Sigmoid colon (tissue), 7 donors: ENCODE results near the gene PIGX. TPM values are rescaled to one million over a fixed set of nuclear protein-coding genes. Genes with fewer than 3 reads are reported as not detected.

Source experiments
- DNase-seq: peaks from one replicate; pipeline ENCODE4 v3.0.0-alpha.2; 2019
- H3K27ac ChIP-seq, 4 donors: fragments of 200-600 bp; sonication (generic); one replicate each; pipeline ENCODE4 v1.5.1; 2016 to 2019; ENCODE audit warnings: mild to moderate bottlenecking in 1 of 4
- H3K27me3 ChIP-seq, 3 donors: fragments of 200-600 bp; sonication (generic); one replicate each; pipeline ENCODE4 v1.5.1; 2019; ENCODE audit warnings: mild to moderate bottlenecking in 1 of 3
- H3K36me3 ChIP-seq, 4 donors: fragments of 200-600 bp; sonication (generic); one replicate each; pipeline ENCODE4 v1.5.1; 2016 to 2019
- H3K4me1 ChIP-seq, 4 donors: fragments of 200-600 bp; sonication (generic); one replicate each; pipeline ENCODE4 v1.5.1; 2017 to 2019
- H3K4me3 ChIP-seq, 4 donors: fragments of 200-600 bp; sonication (generic); one replicate each; pipeline ENCODE4 v1.5.1; 2017 to 2019; ENCODE audit warnings: mild to moderate bottlenecking in 2 of 4, moderate library complexity in 1 of 4
- H3K9me3 ChIP-seq, 4 donors: fragments of 200-600 bp in 3 of 4; sonication (generic) in 3 of 4; one replicate each; pipeline versions ENCODE4 v1.5.1 to v1.6.1; 2013 to 2019
- CTCF ChIP-seq, 4 experiments: fragments of 450-650 bp in 3 of 4; fragments of 200-600 bp in 1 of 4; IDR thresholded peaks; one replicate each; pipeline ENCODE4 v1.5.1; 2016 to 2019; ENCODE audit warnings: antibody characterized with exemption in 4 of 4, mild to moderate bottlenecking in 3 of 4, moderate library complexity in 2 of 4
- EP300 ChIP-seq, 4 donors: sonication (generic); formaldehyde crosslinking; IDR thresholded peaks; one replicate each; pipeline ENCODE4 v1.6.1; 2017; ENCODE audit warnings: antibody characterized with exemption in 4 of 4
- POLR2A ChIP-seq, 2 donors: fragments of 450-650 bp; IDR thresholded peaks; one replicate each; pipeline ENCODE4 v1.6.1; 2016; ENCODE audit warnings: antibody characterized with exemption in 2 of 2, mild to moderate bottlenecking in 2 of 2, moderate library complexity in 2 of 2
- POLR2AphosphoS5 ChIP-seq, 4 donors: sonication (generic); formaldehyde crosslinking; IDR thresholded peaks; one replicate each; pipeline ENCODE4 v1.6.1; 2017; ENCODE audit warnings: antibody characterized with exemption in 4 of 4
- WGBS, 2 donors: extraction: QIAGEN DNeasy Blood & Tissue Kit; methylation state at CpG; one replicate each; pipeline ENCODE4 v1.1.7; 2013; 5-methylcytosine and 5-hydroxymethylcytosine counted together
- intact Hi-C: fragments of 100-400 bp; cut with DNase I; formaldehyde crosslinking; loops from one replicate; pipeline ENCODE4 v1.15.1; 2023
- polyA plus RNA-seq, 3 donors: library from polyadenylated mRNA; stranded (reverse); fragments of 200-250 nt; gene quantifications; one replicate each; pipeline ENCODE4 v1.2.3, GENCODE V29; 2013
- total RNA-seq, 4 donors: library from RNA; depleted of rRNA; stranded (reverse); fragments of >200 nt; gene quantifications; one replicate each; pipeline ENCODE4 v1.1.0, GENCODE V29; 2016
- donor health status: healthy with polysubstance abuse.
- donor health status: Bipolar disorder and iron deficiency.
- donor health status: healthy.

The PIGX gene
- total RNA-seq (10 to 100 TPM; 20.9 to 41.0 (median 27.8) TPM), polyA plus RNA-seq (10 to 100 TPM in 2 of 3 donors, 1 to 10 TPM in 1; 9.6 to 15.6 (median 14.1) TPM)

GRCh38 chr3:196711838-196712513, at the start of gene PIGX, which contains the start of gene CEP19:
TSS of gene PIGX (plus strand) at chr3:196712377.
TSS of gene CEP19 (minus strand) at chr3:196712250. CDS start at chr3:196708657, 3,593 bp downstream.
- Histone ChIP-seq H3K36me3 (no peaks in the 10 kb centered on the region), H3K4me1 (peaks cover 0 to 22% (median 17%) of the 10 kb centered on the region in 4 donors), H3K9me3 (no peaks in the 10 kb centered on the region), H3K27me3 (no peaks in the 10 kb centered on the region), H3K4me3 (peak within 1 kb of the TSS; percentile 62 to 81 (median 72)), H3K27ac (peak within 1 kb of the TSS; percentile 84 to 97 (median 94))
- WGBS, 2 donors: 0% methylated on average over 68 of the region's 68 CpGs
- intact Hi-C loops: loop anchor here (1.0 to 10.0 kb wide), 3 partner anchors 28 to 233 kb away; partner anchors contain the start of genes NCBP2 and SENP5
- TF ChIP-seq POLR2AphosphoS5 (IDR thresholded peaks at IDR 0.05): peak; percentile 71 to 82 (median 78)
- TF ChIP-seq CTCF (IDR thresholded peaks at IDR 0.05): no peak
- TF ChIP-seq POLR2A (IDR thresholded peaks at IDR 0.05): no peak
- no peak for TF ChIP-seq EP300 (IDR thresholded peaks at IDR 0.05)
- DNase-seq: peak; percentile 90

- intact Hi-C loops: no loop called here
- H3K36me3 ChIP-seq: peaks cover 0 to 6% (median 0%) of the 10 kb centered on the region in 4 donors
- H3K27ac ChIP-seq: no peak overlapping the region
- TF ChIP-seq EP300 (IDR thresholded peaks at IDR 0.05) (no peak), CTCF (IDR thresholded peaks at IDR 0.05) (no peak), POLR2A (IDR thresholded peaks at IDR 0.05) (no peak), POLR2AphosphoS5 (IDR thresholded peaks at IDR 0.05) (no peak)
- no peaks in the 10 kb centered on the region for H3K27me3 ChIP-seq
- 73 to 80% methylated on average over 15 of the region's 15 CpGs for WGBS, 2 donors
- no peak for DNase-seq
- H3K4me1 ChIP-seq: peaks cover 0 to 3% (median 0%) of the 10 kb centered on the region in 4 donors
- H3K4me3 ChIP-seq: no peak overlapping the region
- H3K9me3 ChIP-seq: no peaks in the 10 kb centered on the region
These were observed 49.2 kb upstream of the PIGX start for GRCh38 chr3:196662711-196663571.

- Histone ChIP-seq H3K4me3 (no peak overlapping the region), H3K36me3 (no peaks in the 10 kb centered on the region), H3K27me3 (no peaks in the 10 kb centered on the region), H3K4me1 (peaks cover 0 to 3% (median 0%) of the 10 kb centered on the region in 4 donors), H3K27ac (no peak overlapping the region), H3K9me3 (no peaks in the 10 kb centered on the region)
- 48 to 68% methylated on average over 23 of the region's 23 CpGs for WGBS, 2 donors
- DNase-seq: no peak
- TF ChIP-seq POLR2AphosphoS5 (IDR thresholded peaks at IDR 0.05): peak in 1 of 4 donors; percentile 30
- no peak for TF ChIP-seq POLR2A (IDR thresholded peaks at IDR 0.05)
- intact Hi-C loops: no loop called here
These were observed 45.9 kb upstream of the PIGX start for GRCh38 chr3:196666001-196666867.

GRCh38 chr3:196667056-196667825, 44.9 kb upstream of the PIGX start:
- Histone ChIP-seq H3K4me3 (no peak overlapping the region), H3K4me1 (peaks cover 0 to 3% (median 0%) of the 10 kb centered on the region in 4 donors), H3K27me3 (no peaks in the 10 kb centered on the region), H3K9me3 (no peaks in the 10 kb centered on the region), H3K27ac (no peak overlapping the region), H3K36me3 (no peaks in the 10 kb centered on the region)
- TF ChIP-seq CTCF (IDR thresholded peaks at IDR 0.05) (no peak), POLR2AphosphoS5 (IDR thresholded peaks at IDR 0.05) (no peak), POLR2A (IDR thresholded peaks at IDR 0.05) (no peak), EP300 (IDR thresholded peaks at IDR 0.05) (no peak)
- DNase-seq: no peak
- intact Hi-C loops: no loop called here
- WGBS, 2 donors: 93 to 94% methylated on average over 14 of the region's 14 CpGs
